Gastroesophageal sphincter (tissue), 4 donors: Measurements from ENCODE around the gene TSTD2. TPM values are rescaled to one million over a fixed set of nuclear protein-coding genes. Genes with fewer than 3 reads are reported as not detected.

Source experiments
- ATAC-seq: fragments of 150-250 bp; one replicate; pipeline ENCODE4 v1.9.1; 2016; ENCODE audit warnings: mild to moderate bottlenecking, moderate library complexity
- H3K27ac ChIP-seq, 4 donors: fragments of 200-600 bp; sonication (generic) in 3 of 4; 1 replicate in 3 of 4; 2 replicates in 1 of 4; pipeline ENCODE4 v1.5.1; 2016 to 2019
- H3K27me3 ChIP-seq: fragments of 200-600 bp; sonication (generic); one replicate; pipeline ENCODE4 v1.5.1; 2019
- H3K36me3 ChIP-seq, 2 donors: fragments of 200-600 bp; sonication (generic); one replicate each; pipeline ENCODE4 v1.5.1; 2019; ENCODE audit warnings: control low read depth in 1 of 2
- H3K4me1 ChIP-seq, 3 donors: fragments of 200-600 bp; sonication (generic); 1 replicate in 2 of 3; 2 replicates in 1 of 3; pipeline ENCODE4 v1.5.1; 2016 to 2019; ENCODE audit warnings: control low read depth in 2 of 3
- H3K4me3 ChIP-seq, 2 donors: fragments of 200-600 bp; sonication (generic); one replicate each; pipeline ENCODE4 v1.5.1; 2019; ENCODE audit warnings: mild to moderate bottlenecking in 1 of 2, moderate library complexity in 1 of 2
- H3K9me3 ChIP-seq, 3 donors: fragments of 200-600 bp; sonication (generic); one replicate each; pipeline ENCODE4 v1.5.1; 2017 to 2019; ENCODE audit warnings: control low read depth in 2 of 3
- CTCF ChIP-seq, 4 experiments: fragments of 200-600 bp in 2 of 4; fragments of 450-650 bp in 2 of 4; sonication (generic) in 1 of 4; IDR thresholded peaks; one replicate each; pipeline ENCODE4 v1.5.1; 2017 to 2019; ENCODE audit warnings: antibody characterized with exemption in 4 of 4, mild to moderate bottlenecking in 2 of 4, moderate library complexity in 2 of 4
- EP300 ChIP-seq: sonication (generic); formaldehyde crosslinking; IDR thresholded peaks from one replicate; pipeline ENCODE4 v1.6.1; 2017; ENCODE audit warnings: antibody characterized with exemption, mild to moderate bottlenecking
- POLR2A ChIP-seq, 2 donors: fragments of 450-650 bp; IDR thresholded peaks; one replicate each; pipeline ENCODE4 v1.6.1; 2017; ENCODE audit warnings: antibody characterized with exemption in 2 of 2, mild to moderate bottlenecking in 2 of 2, moderate library complexity in 1 of 2
- POLR2AphosphoS5 ChIP-seq: sonication (generic); formaldehyde crosslinking; IDR thresholded peaks from one replicate; pipeline ENCODE4 v1.6.1; 2017; ENCODE audit warnings: antibody characterized with exemption
- WGBS, 2 donors: methylation state at CpG; one replicate each; pipeline ENCODE4 v1.1.5; 2018; ENCODE audit warnings: low coverage in 1 of 2; 5-methylcytosine and 5-hydroxymethylcytosine counted together
- total RNA-seq, 4 donors: library from RNA; depleted of rRNA; stranded (reverse); fragments of >200 nt; gene quantifications; one replicate each; pipeline ENCODE4 v1.1.0, GENCODE V29; 2016

TSTD2 gene
- total RNA-seq: 10 to 100 TPM; 20.0 to 33.8 (median 30.8) TPM

- Histone ChIP-seq H3K27me3 (no peaks in the 10 kb centered on the region), H3K36me3 (no peaks in the 10 kb centered on the region), H3K4me3 (peak within 1 kb of the TSS; percentile 90 to 92), H3K4me1 (peaks cover 8 to 73% (median 29%) of the 10 kb centered on the region in 3 donors), H3K9me3 (no peaks in the 10 kb centered on the region), H3K27ac (peak within 1 kb of the TSS; percentile 78 to 97 (median 96))
- peak; percentile 88 for TF ChIP-seq POLR2AphosphoS5
- TF ChIP-seq EP300: peak; percentile 35
- TF ChIP-seq POLR2A (IDR thresholded peaks at IDR 0.05): peak; percentile 79 to 81
- TF ChIP-seq CTCF (IDR thresholded peaks at IDR 0.05): peak in 1 of 4 experiments; percentile 28
- ATAC-seq: peak; percentile 95
- 0 to 1% methylated on average over 2 to 22 of the region's 83 CpGs for WGBS, 2 donors
These were observed at the start of gene TSTD2, which contains the start of gene NCBP1 for GRCh38 chr9:97632985-97633858. Gene TSTD2 (minus strand): TSS chr9:97633368. CDS start chr9:97627562, 5,806 bp downstream. Gene NCBP1 (plus strand): TSS chr9:97633821. CDS start chr9:97633882, 61 bp downstream.

GRCh38 chr9:97682242-97682641 lies 49.1 kb upstream of the TSTD2 start:
- Histone ChIP-seq H3K4me3 (no peak overlapping the region), H3K36me3 (peaks cover 4 to 89% of the 10 kb centered on the region in 2 donors), H3K27me3 (no peaks in the 10 kb centered on the region), H3K27ac (no peak overlapping the region), H3K9me3 (no peaks in the 10 kb centered on the region), H3K4me1 (no peaks in the 10 kb centered on the region)
- TF ChIP-seq POLR2AphosphoS5: no peak
- TF ChIP-seq EP300: no peak
- no peak for TF ChIP-seq CTCF (IDR thresholded peaks at IDR 0.05)
- no peak for TF ChIP-seq POLR2A (IDR thresholded peaks at IDR 0.05)
- 67 to 100% methylated on average over 1 of the region's 1 CpG for WGBS, 2 donors
- no peak for ATAC-seq

GRCh38 chr9:97675655-97676054 lies 42.5 kb upstream of the TSTD2 start:
- Histone ChIP-seq H3K4me3 (no peak overlapping the region), H3K9me3 (no peaks in the 10 kb centered on the region), H3K4me1 (peaks cover 0 to 6% (median 0%) of the 10 kb centered on the region in 3 donors), H3K27me3 (no peaks in the 10 kb centered on the region), H3K27ac (peak overlapping the region in 1 of 4 donors; percentile 41), H3K36me3 (peaks cover 7 to 92% of the 10 kb centered on the region in 2 donors)
- TF ChIP-seq POLR2AphosphoS5: no peak
- no peak for TF ChIP-seq EP300
- no peak for TF ChIP-seq POLR2A (IDR thresholded peaks at IDR 0.05)
- no peak for TF ChIP-seq CTCF (IDR thresholded peaks at IDR 0.05)
- 76 to 80% methylated on average over 3 of the region's 3 CpGs for WGBS, 2 donors
- ATAC-seq: no peak

- no peak overlapping the region for H3K27ac ChIP-seq
- no peaks in the 10 kb centered on the region for H3K27me3 ChIP-seq
- peaks cover 12 to 98% of the 10 kb centered on the region in 2 donors for H3K36me3 ChIP-seq
- TF ChIP-seq EP300 (no peak), POLR2A (IDR thresholded peaks at IDR 0.05) (no peak), CTCF (IDR thresholded peaks at IDR 0.05) (no peak), POLR2AphosphoS5 (no peak)
- peaks cover 0 to 6% (median 0%) of the 10 kb centered on the region in 3 donors for H3K4me1 ChIP-seq
- ATAC-seq: no peak
- H3K9me3 ChIP-seq: no peaks in the 10 kb centered on the region
- 80 to 84% methylated on average over 3 of the region's 3 CpGs for WGBS, 2 donors
- no peak overlapping the region for H3K4me3 ChIP-seq
These were observed 40.8 kb upstream of the TSTD2 start for GRCh38 chr9:97673922-97674321.
